ENCODE measurements around the gene TENT4A.

DNA sequence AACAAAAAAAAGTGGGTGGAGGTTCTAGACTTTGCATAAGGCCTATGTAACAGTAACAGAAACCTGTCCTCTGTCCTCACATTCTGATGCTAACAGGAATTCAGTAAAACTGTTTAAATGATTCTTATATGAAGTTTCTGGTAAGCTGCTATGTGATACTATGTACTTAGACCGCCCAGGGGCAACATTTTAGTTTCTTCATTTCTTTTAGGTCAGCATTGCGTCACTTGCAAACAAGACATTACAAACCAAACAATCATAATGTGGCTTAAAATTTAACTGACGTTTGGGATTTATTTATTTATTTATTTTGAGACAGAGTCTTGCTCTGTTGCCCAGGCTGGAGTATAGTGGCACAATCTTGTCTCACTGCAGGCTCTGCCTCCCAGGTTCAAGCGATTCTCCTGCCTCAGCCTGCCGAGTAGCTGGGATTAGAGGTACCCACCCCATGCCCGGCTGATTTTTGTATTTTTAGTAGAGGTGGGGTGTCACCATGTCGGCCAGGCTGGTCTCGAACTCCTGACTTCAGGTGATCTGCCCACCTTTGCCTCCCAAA is 44.3 kb downstream of the TENT4A start:
- TF ChIP-seq, protein P1, sequence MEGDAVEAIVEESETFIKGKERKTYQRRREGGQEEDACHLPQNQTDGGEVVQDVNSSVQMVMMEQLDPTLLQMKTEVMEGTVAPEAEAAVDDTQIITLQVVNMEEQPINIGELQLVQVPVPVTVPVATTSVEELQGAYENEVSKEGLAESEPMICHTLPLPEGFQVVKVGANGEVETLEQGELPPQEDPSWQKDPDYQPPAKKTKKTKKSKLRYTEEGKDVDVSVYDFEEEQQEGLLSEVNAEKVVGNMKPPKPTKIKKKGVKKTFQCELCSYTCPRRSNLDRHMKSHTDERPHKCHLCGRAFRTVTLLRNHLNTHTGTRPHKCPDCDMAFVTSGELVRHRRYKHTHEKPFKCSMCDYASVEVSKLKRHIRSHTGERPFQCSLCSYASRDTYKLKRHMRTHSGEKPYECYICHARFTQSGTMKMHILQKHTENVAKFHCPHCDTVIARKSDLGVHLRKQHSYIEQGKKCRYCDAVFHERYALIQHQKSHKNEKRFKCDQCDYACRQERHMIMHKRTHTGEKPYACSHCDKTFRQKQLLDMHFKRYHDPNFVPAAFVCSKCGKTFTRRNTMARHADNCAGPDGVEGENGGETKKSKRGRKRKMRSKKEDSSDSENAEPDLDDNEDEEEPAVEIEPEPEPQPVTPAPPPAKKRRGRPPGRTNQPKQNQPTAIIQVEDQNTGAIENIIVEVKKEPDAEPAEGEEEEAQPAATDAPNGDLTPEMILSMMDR (IDR thresholded peaks at IDR 0.05) = no peak
- TF ChIP-seq RELA (CRISPR knock-in tag; IDR thresholded peaks at IDR 0.05; ENCODE audit: borderline replicate concordance) (no peak), ZNF263 (CRISPR knock-in tag; IDR thresholded peaks at IDR 0.05; ENCODE audit: low read depth) (no peak), ZBTB43 (CRISPR knock-in tag; IDR thresholded peaks at IDR 0.05) (no peak), ZNF121 (CRISPR knock-in tag; IDR thresholded peaks at IDR 0.05) (no peak), CREM (CRISPR knock-in tag; IDR thresholded peaks at IDR 0.05) (no peak), ZSCAN18 (CRISPR knock-in tag; IDR thresholded peaks at IDR 0.05) (no peak), ETV6 (CRISPR knock-in tag; IDR thresholded peaks at IDR 0.05) (no peak), JUN (CRISPR knock-in tag; IDR thresholded peaks at IDR 0.05) (no peak), ESRRA (CRISPR knock-in tag; IDR thresholded peaks at IDR 0.05; ENCODE audit: borderline replicate concordance) (no peak), FOXJ3 (CRISPR knock-in tag; IDR thresholded peaks at IDR 0.05; ENCODE audit: borderline replicate concordance) (no peak), TCF7 (CRISPR knock-in tag; IDR thresholded peaks at IDR 0.05; ENCODE audit: low read depth) (no peak)
- TF ChIP-seq, protein P2, sequence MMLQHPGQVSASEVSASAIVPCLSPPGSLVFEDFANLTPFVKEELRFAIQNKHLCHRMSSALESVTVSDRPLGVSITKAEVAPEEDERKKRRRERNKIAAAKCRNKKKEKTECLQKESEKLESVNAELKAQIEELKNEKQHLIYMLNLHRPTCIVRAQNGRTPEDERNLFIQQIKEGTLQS (CRISPR knock-in tag; conservative IDR thresholded peaks at IDR 0.05) = no peak
- TF ChIP-seq, protein P3, sequence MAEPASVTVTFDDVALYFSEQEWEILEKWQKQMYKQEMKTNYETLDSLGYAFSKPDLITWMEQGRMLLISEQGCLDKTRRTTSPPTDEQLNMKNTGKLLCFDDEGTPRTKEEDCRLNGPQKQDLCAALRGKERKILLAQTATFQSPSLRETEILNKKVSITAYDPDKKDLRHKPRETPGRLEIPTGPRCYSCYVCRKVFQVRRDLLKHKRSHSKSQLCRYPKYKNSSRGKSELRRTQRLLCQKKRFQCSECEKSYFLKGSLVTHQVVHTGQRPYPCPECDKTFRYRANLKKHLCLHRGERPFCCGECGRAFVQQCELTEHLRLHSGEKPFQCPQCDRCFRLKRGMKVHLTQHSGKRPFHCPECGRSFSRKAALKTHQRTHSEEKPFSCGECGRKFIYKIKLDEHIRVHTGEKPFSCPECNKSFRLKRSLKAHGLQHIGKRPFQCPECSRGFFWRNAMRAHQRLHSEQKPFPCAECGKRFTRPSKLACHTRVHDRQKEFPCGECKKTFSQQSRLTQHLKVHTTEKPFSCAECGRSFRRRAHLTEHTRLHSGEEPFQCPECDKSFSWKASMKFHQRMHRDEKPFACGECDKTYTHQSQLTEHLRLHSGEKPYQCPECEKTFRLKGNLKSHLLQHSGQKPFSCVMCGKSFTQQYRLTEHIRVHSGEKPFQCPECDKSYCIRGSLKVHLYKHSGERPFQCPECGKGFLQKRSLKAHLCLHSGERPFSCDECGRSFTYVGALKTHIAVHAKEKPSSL (CRISPR knock-in tag; conservative IDR thresholded peaks at IDR 0.05) = no peak

Data from WTC11 (cell line).